C1 segment of cervical spinal cord (tissue), 14 donors: ENCODE measurements around the gene RPL21.
"Not testable (repeated sequence)": the region's sequence is repeated elsewhere in the genome, so short reads cannot be mapped to it uniquely, and the experiment has no call there.

ENCODE experiments used
- DNase-seq, 14 donors: peaks; one replicate each; lab custom pipeline; 2025; lab: John Stamatoyannopoulos, UW

Gene RPL21

GRCh38 chr13:27289011-27289665 is 37.8 kb downstream of the RPL21 start:
- peak in 5 of 14 donors; percentile 18 to 41 (median 21) for DNase-seq

DNA sequence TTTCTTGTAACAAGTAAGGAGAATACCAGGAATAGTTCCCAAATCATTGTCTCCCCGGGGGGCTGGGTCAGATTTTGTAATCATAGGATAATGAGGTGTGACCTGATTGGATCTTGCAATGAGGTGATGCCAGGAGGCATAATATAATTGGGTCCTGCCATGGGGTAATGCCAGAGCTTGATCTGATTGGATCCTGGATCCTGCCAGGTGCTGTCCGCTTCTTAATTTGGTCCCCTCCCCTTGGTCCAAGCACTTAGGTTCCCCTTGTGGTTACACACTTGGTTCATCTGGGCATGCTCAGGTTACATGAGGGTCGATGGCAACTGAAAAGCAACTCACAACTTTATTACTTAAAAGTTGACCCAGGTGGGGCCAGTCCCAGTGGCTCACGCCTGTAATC is 39.4 kb downstream of the RPL21 start:
- no peak for DNase-seq

DNA sequence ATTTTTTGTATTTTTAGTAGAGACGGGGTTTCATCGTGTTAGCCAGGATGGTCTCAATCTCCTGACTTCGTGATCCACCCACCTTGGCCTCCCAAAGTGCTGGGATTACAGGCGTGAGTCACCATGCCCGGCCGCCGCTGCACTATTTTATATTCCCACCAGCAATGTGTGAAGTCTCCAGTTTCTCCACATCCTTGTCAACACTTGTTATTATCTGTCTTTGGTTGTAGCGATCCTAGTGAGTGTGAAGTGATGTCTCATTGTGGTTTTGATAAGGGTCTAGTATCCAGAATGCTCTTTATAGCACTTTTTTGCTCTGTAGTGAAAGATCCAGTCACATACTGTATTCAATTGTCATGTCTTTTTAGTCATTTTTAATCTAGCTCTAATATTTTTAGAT is 40.6 kb downstream of the RPL21 start:
- DNase-seq, result not testable (repeated sequence)

DNA sequence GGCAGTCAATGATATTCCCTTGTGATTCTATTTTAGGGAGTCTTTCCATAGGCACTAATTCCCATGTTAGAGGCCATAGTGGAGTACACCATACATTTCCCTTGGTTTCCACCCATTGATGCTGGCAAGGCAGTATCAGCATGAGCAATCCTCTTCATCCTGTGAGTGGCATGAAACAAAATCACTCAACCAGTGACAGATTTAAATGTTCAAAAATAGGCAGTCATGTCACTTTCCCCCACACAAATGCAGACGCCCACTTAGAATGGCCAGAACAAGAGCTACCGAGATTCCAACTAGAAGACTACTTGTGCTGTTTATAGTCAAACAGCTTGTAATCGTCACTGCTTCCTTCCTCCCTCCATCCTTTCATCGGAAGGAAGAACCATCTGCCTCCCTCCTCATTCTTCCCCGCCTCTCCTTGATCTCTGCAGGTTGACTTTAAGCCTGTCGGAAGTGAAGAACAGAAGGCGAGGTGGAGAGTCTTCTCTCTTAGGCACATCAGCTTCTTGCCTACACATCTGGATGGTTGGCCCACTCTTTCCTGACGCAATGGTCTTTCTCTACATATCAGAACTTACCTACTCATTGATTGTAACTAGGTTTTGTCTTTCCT is 41.8 kb downstream of the RPL21 start:
- no peak for DNase-seq

- no peak for DNase-seq
Observed at GRCh38 chr13:27293873-27294515, 42.6 kb downstream of the RPL21 start.

- no peak for DNase-seq
Observed at GRCh38 chr13:27295096-27295495, 43.7 kb downstream of the RPL21 start.

- DNase-seq, result no peak
Observed at GRCh38 chr13:27295660-27296059, 44.3 kb downstream of the RPL21 start.

DNA sequence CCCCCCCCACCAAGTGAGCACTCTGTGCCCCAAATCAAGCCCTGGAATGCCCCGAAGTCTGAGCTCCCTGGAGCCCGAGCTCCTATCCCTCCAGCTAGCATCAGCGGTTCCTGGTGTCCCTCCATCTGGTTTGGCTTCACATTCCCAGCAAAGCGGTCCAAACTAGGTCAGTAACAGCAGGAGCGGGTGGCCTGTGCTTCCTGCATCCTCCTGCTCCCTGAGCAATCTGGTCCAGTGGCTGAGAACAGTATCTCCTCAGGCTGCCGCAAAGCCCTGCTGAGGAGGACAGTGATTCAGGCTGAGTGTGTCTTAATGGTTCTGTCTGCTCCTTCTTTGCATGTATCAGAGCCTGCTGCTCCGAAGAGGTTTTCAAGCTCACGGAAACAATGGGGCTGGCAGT is 45.1 kb downstream of the RPL21 start:
- peak in 2 of 14 donors; percentile 36 to 96 for DNase-seq

GRCh38 chr13:27298849-27299248 is 47.5 kb downstream of the RPL21 start:
- DNase-seq, result peak in 1 of 14 donors; percentile 59

GRCh38 chr13:27300406-27300805 is 49.0 kb downstream of the RPL21 start:
- not testable (repeated sequence) for DNase-seq

DNA sequence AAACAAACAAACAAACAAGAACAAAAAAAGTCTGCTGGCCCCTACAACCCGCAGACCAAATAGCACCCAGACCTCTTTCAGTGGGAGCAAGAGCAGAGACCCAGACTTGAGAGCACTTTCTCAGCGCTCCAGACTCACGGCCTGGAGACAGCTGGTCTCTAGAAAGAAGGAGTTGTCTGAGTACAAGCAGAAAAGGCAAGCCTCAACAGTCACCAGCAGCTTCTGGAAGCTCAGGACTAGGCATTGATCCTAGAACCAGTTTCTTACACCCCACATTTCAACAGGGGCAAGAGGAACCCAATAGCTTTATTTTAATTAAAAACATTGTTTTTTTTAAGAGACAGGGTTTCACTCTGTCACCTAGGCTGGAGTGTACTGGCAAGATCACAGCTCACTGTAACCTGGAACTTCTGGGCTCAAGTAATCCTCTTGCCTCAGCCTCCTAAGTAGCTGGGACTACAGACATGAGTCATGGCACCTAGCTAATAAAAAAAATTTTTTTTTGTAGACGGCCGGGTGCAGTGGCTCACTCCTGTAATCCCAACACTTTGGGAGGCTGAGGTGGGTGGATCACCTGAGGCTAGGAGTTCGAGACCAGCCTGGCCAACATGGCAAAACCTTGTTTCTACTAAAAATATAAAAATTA is 49.7 kb downstream of the RPL21 start:
- no peak for DNase-seq

DNA sequence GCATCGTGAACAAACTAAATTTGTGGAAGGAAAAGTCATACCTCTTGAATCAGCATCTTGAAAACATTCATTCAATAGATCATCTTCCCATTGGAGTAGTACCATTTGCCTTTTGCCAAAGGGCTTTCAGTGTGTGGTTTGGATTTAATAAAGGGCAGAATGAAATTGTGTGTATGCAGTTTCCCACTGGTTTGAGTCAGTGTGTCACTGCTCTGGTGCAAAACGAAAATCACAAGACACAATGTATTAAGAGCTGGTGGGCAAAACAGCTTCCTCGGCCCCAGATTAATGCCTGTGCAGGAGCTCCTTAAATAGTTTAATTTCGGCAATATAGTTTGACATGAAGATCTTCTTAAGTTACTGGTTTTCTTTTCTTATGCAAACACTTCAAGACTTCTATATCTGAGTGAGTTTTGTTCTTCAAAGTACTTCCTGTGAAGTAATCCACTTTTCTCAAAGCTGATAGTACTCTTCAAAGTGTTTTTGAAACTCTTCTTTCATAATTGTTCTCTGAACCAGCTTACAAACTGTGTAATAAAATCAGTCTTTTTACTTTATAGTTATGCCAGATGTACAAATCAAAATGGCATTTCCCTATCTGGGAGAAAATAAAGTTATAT is 51.4 kb downstream of the RPL21 start:
- DNase-seq, result no peak

DNA sequence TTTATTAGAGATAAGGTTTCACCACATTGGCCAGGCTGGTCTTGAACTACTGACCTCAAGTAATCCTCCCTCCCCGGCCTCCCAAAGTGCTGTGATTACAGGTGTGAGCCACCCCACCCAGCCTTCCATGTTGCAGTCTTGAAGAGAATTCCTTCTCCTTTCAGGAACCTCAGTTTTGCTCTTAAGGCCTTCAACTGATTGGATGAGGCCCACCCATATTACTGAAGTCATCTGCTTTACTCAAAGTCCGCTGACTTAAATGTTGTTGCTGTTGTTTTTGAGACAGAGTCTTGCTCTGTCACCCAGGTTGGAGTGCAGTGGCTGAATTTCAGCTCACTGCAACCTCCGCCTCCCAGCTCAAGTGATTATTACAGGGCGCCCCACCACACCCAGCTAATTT is 52.7 kb downstream of the RPL21 start:
- no peak for DNase-seq

DNA sequence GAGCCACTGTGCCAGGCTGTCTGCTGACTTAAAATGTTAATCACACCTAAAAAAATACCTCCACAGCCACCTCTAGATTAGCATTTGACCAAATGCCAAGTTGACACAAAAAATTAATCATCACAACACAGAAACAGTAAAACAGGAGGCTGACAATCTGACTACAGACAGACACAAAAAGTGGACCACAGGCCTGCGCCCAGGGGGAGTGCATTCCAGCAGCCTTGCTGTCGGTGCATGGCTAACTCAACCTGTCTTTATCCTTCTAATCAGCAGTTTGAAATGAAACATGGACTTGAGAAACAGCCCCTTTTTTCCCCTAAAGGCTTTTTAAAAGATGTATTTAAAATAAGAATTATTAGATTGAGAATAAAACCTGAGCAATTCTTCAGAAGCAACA is 53.3 kb downstream of the RPL21 start:
- no peak for DNase-seq
